ENCODE measurements around the gene ADAT3.

The ADAT3 gene

DNA sequence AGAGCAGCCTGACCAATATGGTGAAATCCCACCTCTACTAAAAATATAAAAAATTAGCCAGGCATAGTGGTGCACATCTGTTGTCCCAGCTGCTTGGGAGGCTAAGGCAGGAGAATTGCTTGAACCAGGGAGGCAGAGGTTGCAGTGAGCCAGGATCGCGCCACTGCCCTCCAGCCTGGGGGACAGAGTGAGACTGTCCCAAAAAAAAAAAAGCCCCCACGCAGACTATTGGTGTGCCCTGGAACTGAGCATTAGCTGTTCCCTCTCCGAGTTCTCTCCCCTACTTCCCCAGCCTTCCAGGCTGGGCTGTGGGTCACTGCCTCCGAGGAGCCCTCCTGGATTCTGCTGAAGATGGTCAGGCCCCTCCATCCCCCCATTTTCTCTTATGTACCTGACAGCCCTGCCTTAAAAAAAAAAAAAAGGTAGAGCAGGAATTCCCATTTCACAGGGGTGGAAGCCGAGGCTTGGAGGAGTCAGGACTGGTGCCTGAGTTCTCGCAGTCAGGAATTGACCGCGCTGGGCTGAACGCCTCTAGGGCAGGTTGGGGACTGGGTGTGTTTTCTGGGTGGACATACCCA lies 1.9 kb downstream of the ADAT3 start:
- H3K4me3 ChIP-seq (replicated peaks; ENCODE audit: low read depth, low read length), result no peak overlapping the region
- no peak for TF ChIP-seq CTCF (IDR thresholded peaks at IDR 0.05; ENCODE audit: low read depth, low read length, missing control alignments)
- DNase-seq (ENCODE audit: extremely low read depth, low read depth), result no peak

DNA sequence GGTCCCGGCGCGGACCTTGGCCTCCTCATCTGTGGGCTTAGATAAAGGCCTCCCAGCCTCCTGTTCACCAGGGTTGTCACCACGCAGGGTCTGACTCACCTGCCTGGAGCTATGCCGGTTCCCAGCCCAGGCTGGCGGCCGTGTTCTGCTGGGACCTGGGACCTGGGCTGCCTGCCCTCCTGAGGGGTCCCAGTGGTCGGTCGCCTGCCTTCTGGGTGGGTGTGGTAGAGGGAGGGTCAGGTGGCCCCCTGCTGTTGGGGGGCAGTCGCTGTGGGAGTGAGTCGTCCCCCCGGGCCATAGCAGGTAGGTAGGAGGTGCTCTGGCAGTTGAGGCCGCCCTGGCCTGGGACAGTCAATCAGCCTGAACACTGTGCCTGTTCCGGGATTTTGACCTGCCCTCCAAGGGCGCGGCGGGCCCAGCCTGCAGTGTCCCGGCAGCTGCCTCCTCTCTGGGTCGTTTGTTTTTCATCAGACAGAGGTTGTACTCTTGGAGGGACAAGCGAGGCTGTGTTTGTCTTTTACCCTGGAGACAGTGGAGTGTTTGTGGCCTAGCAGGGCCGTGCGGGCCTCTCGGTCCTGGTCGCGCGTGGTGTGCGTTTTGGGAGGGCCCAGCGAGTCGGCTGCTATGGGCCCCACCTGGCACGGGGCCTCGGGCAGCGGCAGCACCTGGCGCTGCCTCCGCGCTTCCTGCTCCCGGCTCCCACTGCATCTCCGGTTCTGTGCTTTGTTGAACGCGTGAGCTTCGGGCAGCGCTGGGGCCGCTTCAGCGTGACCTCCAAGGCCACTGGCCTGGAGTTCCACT lies 2.6 kb downstream of the ADAT3 start:
- DNase-seq (ENCODE audit: extremely low read depth, low read depth), result no peak
- H3K4me3 ChIP-seq (replicated peaks; ENCODE audit: low read depth, low read length), result no peak overlapping the region

GRCh38 chr19:1908364-1908678 lies 3.1 kb downstream of the ADAT3 start:
- DNase-seq (ENCODE audit: extremely low read depth, low read depth), result no peak
- TF ChIP-seq CTCF (IDR thresholded peaks at IDR 0.05; ENCODE audit: low read depth, low read length, missing control alignments), result no peak
- H3K4me3 ChIP-seq (replicated peaks; ENCODE audit: low read depth, low read length), result no peak overlapping the region

More for the DNA sequence above, 2.6 kb downstream of the ADAT3 start:
- no peak for TF ChIP-seq CTCF (IDR thresholded peaks at IDR 0.05; ENCODE audit: low read depth, low read length, missing control alignments)

GRCh38 chr19:1909761-1910080 lies 4.5 kb downstream of the ADAT3 start:
- no peak for DNase-seq (ENCODE audit: extremely low read depth, low read depth)
- TF ChIP-seq CTCF (IDR thresholded peaks at IDR 0.05; ENCODE audit: low read depth, low read length, missing control alignments), result no peak
- no peak overlapping the region for H3K4me3 ChIP-seq (replicated peaks; ENCODE audit: low read depth, low read length)

DNA sequence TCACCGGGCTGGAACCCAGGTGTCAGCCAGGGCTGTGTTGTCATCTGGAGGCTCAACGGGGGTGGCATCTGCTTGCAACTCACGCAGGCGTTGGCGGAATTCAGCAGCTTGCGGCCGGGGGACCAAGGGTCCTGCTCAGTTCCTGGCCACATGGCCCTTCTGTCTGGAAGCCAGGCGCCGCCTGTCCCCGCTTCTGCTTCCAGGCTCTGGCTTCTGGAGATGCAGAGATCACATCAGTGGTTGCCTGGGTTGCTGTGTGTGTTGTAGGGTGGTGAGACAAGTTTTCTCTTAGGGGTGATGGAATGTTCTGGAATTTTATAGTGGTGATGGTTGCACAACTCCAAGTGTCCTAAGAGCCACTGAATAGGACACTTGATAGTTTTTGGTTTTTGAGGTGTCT lies 5.0 kb downstream of the ADAT3 start:
- TF ChIP-seq CTCF (IDR thresholded peaks at IDR 0.05; ENCODE audit: low read depth, low read length, missing control alignments), result no peak
- DNase-seq (ENCODE audit: extremely low read depth, low read depth), result no peak

GRCh38 chr19:1911098-1911497 lies 5.9 kb downstream of the ADAT3 start:
- DNase-seq (ENCODE audit: extremely low read depth, low read depth), result no peak
- no peak for TF ChIP-seq CTCF (IDR thresholded peaks at IDR 0.05; ENCODE audit: low read depth, low read length, missing control alignments)
- H3K4me3 ChIP-seq (replicated peaks; ENCODE audit: low read depth, low read length), result no peak overlapping the region

More for the DNA sequence above, 5.0 kb downstream of the ADAT3 start:
- no peak overlapping the region for H3K4me3 ChIP-seq (replicated peaks; ENCODE audit: low read depth, low read length)

Measured in HFF-Myc (cell line).